Measurements from ENCODE around the gene HMCN2.

DNA sequence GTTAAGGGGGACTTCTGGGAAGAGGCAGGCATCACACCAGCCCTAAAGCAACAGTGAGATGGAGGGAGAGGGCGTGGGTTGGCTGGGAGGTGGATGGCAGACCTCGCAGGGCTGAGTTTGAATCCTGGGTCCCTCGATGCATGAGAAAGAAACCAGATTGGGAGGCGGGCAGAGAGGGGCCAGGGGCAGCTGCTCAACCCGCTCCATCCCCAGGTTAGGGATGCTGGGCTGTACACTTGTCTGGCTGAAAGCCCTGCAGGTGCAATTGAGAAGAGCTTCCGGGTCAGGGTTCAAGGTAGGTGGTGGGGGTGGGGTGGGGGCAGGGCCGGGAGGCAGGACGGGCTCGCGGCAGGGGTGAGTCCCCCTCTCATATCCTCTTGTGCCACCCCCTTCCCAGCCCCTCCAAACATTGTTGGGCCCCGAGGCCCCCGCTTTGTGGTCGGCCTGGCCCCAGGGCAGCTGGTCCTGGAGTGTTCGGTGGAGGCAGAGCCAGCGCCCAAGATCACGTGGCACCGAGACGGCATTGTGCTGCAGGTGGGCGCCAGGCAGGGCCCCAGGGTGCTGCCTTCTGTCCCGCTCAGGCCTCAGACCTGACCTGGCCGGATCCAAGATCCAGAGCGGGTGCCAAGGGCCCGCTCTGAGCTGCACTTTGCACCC, 129.4 kb downstream of the HMCN2 start:
- TF ChIP-seq, protein P1, sequence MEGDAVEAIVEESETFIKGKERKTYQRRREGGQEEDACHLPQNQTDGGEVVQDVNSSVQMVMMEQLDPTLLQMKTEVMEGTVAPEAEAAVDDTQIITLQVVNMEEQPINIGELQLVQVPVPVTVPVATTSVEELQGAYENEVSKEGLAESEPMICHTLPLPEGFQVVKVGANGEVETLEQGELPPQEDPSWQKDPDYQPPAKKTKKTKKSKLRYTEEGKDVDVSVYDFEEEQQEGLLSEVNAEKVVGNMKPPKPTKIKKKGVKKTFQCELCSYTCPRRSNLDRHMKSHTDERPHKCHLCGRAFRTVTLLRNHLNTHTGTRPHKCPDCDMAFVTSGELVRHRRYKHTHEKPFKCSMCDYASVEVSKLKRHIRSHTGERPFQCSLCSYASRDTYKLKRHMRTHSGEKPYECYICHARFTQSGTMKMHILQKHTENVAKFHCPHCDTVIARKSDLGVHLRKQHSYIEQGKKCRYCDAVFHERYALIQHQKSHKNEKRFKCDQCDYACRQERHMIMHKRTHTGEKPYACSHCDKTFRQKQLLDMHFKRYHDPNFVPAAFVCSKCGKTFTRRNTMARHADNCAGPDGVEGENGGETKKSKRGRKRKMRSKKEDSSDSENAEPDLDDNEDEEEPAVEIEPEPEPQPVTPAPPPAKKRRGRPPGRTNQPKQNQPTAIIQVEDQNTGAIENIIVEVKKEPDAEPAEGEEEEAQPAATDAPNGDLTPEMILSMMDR (conservative IDR thresholded peaks at IDR 0.05; ENCODE audit: low read length) = no peak
- TF ChIP-seq EZH2phosphoT487 (IDR thresholded peaks at IDR 0.05; ENCODE audit: borderline replicate concordance, low read depth, low read length) = no peak

All from OCI-LY7 (cell line).